ENCODE measurements around the gene CCDC92. TPM values are rescaled to one million over a fixed set of nuclear protein-coding genes. Genes with fewer than 3 reads are reported as not detected.
A peak's percentile ranks its signal among the peaks of the same experiment; 100 is the strongest.

Gene CCDC92
- total RNA-seq, 1 donor from 2014 or later, result 9.9 TPM

GRCh38 chr12:123971770-123972456 is 718 bp downstream of the CCDC92 start:
- ATAC-seq, result peak; percentile 29

GRCh38 chr12:123971449-123971769 is 1.2 kb downstream of the CCDC92 start:
- ATAC-seq, result no peak

GRCh38 chr12:123967121-123967586 is 5.5 kb downstream of the CCDC92 start:
- no peak for ATAC-seq

- ATAC-seq, result no peak
Measured at GRCh38 chr12:123966596-123966995, 6.0 kb downstream of the CCDC92 start.

- no peak for ATAC-seq
Measured at GRCh38 chr12:123965382-123965781, 7.2 kb downstream of the CCDC92 start.

GRCh38 chr12:123963821-123964220 is 8.8 kb downstream of the CCDC92 start:
- no peak for ATAC-seq

- ATAC-seq, result no peak
Measured at GRCh38 chr12:123962513-123962912, 10.1 kb downstream of the CCDC92 start.

GRCh38 chr12:123961585-123962345 is 10.9 kb downstream of the CCDC92 start:
- ATAC-seq, result no peak

GRCh38 chr12:123960856-123961255 is 11.8 kb downstream of the CCDC92 start:
- ATAC-seq, result no peak

- ATAC-seq, result no peak
Measured at GRCh38 chr12:123960029-123960735, 12.4 kb downstream of the CCDC92 start.

- ATAC-seq, result no peak
Measured at GRCh38 chr12:123958876-123959275, 13.8 kb downstream of the CCDC92 start.

- no peak for ATAC-seq
Measured at GRCh38 chr12:123958462-123958861, 14.2 kb downstream of the CCDC92 start.

GRCh38 chr12:123957196-123957595 is 15.4 kb downstream of the CCDC92 start:
- ATAC-seq, result no peak

GRCh38 chr12:123956249-123956648 is 16.4 kb downstream of the CCDC92 start:
- ATAC-seq, result no peak

- no peak for ATAC-seq
Measured at GRCh38 chr12:123954647-123955350, 17.8 kb downstream of the CCDC92 start.

GRCh38 chr12:123952037-123952436 is 20.6 kb downstream of the CCDC92 start:
- ATAC-seq, result no peak

- no peak for ATAC-seq
Measured at GRCh38 chr12:123951467-123951866, 21.2 kb downstream of the CCDC92 start.

GRCh38 chr12:123950476-123951349 is 21.9 kb downstream of the CCDC92 start:
- no peak for ATAC-seq

- ATAC-seq, result no peak
Measured at GRCh38 chr12:123949770-123950165, 22.9 kb downstream of the CCDC92 start.

GRCh38 chr12:123948796-123949769 is 23.5 kb downstream of the CCDC92 start:
- ATAC-seq, result no peak

GRCh38 chr12:123948401-123948795 is 24.2 kb downstream of the CCDC92 start:
- ATAC-seq, result no peak
